Smooth muscle cell (in vitro differentiated cells): ENCODE measurements around the gene MRPS27. TPM values are rescaled to one million over a fixed set of nuclear protein-coding genes. Genes with fewer than 3 reads are reported as not detected.

ENCODE experiments used
- DNase-seq: peaks from one replicate; lab custom pipeline; 2025; ENCODE audit not compliant: unreplicated experiment; lab: John Stamatoyannopoulos, UW
- H2AFZ ChIP-seq: fragments of 200-600 bp; sonication (generic); 2 replicates; pipeline ENCODE4 v1.6.0; 2016; ENCODE audit warnings: antibody characterized with exemption, low read depth, mild to moderate bottlenecking
- H3F3A ChIP-seq: fragments of 200-600 bp; sonication (generic); 2 replicates; pipeline ENCODE4 v1.6.0; 2017; ENCODE audit warnings: antibody characterized with exemption, low read depth
- H3K27ac ChIP-seq: fragments of 200-600 bp; sonication (generic); 2 replicates; pipeline ENCODE4 v1.5.1; 2016; ENCODE audit warnings: low read depth, mild to moderate bottlenecking
- H3K27me3 ChIP-seq: fragments of 200-600 bp; sonication (generic); 2 replicates; pipeline ENCODE4 v1.6.1; 2016; ENCODE audit warnings: low read depth, mild to moderate bottlenecking
- H3K36me3 ChIP-seq: fragments of 200-600 bp; sonication (generic); 2 replicates; pipeline ENCODE4 v1.5.1; 2016; ENCODE audit warnings: low read depth
- H3K4me1 ChIP-seq: fragments of 200-600 bp; sonication (generic); 2 replicates; pipeline ENCODE4 v1.5.1; 2016; ENCODE audit warnings: low read depth
- H3K4me2 ChIP-seq: fragments of 200-600 bp; sonication (generic); 2 replicates; pipeline ENCODE4 v1.6.0; 2016; ENCODE audit warnings: mild to moderate bottlenecking
- H3K4me3 ChIP-seq: fragments of 200-600 bp; sonication (generic); 2 replicates; pipeline ENCODE4 v1.5.1; 2016; ENCODE audit warnings: mild to moderate bottlenecking
- H3K79me2 ChIP-seq: fragments of 200-600 bp; sonication (generic); 2 replicates; pipeline ENCODE4 v1.6.0; 2016; ENCODE audit warnings: low read depth, mild to moderate bottlenecking
- H3K9ac ChIP-seq: fragments of 200-600 bp; sonication (generic); 2 replicates; pipeline ENCODE4 v1.6.0; 2016; ENCODE audit warnings: low read depth
- H3K9me3 ChIP-seq: fragments of 200-600 bp; sonication (generic); replicated peaks from 2 replicates; pipeline ENCODE4 v1.5.1; 2016; ENCODE audit warnings: low read depth
- H4K20me1 ChIP-seq: fragments of 200-600 bp; sonication (generic); 2 replicates; pipeline ENCODE4 v1.6.0; 2016; ENCODE audit warnings: low read depth
- CTCF ChIP-seq: fragments of 200-600 bp; sonication (generic); IDR thresholded peaks from 2 replicates; pipeline ENCODE4 v1.5.1; 2017; ENCODE audit warnings: borderline replicate concordance, mild to moderate bottlenecking, antibody characterized with exemption; ENCODE audit not compliant: insufficient read depth, poor library complexity, severe bottlenecking
- WGBS: methylation state at CpG from one replicate; pipeline ENCODE4 v1.1.7; 2016; ENCODE audit warnings: low lambda C conversion rate; 5-methylcytosine and 5-hydroxymethylcytosine counted together
- polyA plus RNA-seq: library from polyadenylated mRNA; unstranded; fragments of >200 nt; fragmentation: Nextera tagmentation; extraction: Ambion mirVana; gene quantifications from 2 replicates; pipeline ENCODE4 v1.2.1, GENCODE V29; 2016
- total RNA-seq: library from RNA; depleted of rRNA; stranded (reverse); fragments of >200 nt; gene quantifications from 2 replicates; pipeline ENCODE4 v1.2.3, GENCODE V29; 2014

The MRPS27 gene
- total and polyA plus RNA-seq, 2 experiments from 2014 or later: 36.7 to 38.3 TPM

DNA sequence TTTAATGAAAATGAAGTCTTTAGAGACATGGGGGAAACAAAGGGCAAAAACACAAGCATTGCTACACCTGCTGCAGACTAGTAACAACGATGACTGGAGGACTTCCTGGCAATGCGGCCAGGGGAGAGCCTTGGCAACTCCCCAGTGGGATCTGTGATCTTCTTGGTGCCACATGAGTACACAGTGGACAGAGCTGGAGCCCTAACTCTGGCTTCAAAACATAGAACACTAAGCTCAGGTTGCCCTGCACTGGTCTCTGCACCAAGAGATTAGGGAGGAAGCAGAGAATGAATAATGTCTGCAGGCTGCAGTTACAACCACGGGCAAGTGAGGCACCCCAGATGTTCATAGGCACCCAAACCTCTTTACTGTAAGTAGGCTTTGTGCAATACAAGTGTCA is 91.1 kb downstream of the MRPS27 start:
- H3K4me1 ChIP-seq: peaks cover 17% of the 10 kb centered on the region
- DNase-seq: no peak
- no peak for TF ChIP-seq CTCF
- peaks cover 20% of the 10 kb centered on the region for H3F3A ChIP-seq
- no peaks in the 10 kb centered on the region for H3K9me3 ChIP-seq
- H3K79me2 ChIP-seq: no peaks in the 10 kb centered on the region
- no peak overlapping the region for H3K27ac ChIP-seq
- no peaks in the 10 kb centered on the region for H3K36me3 ChIP-seq
- H3K4me2 ChIP-seq: no peak overlapping the region
- H3K4me3 ChIP-seq: no peak overlapping the region
- H2AFZ ChIP-seq: no peak overlapping the region
- H4K20me1 ChIP-seq: peaks cover 7% of the 10 kb centered on the region
- no peaks in the 10 kb centered on the region for H3K27me3 ChIP-seq
- no peak overlapping the region for H3K9ac ChIP-seq
- whole genome bisulfite sequencing: 90% methylated on average over 3 of the region's 3 CpGs

GRCh38 chr5:72226950-72227349 is 93.1 kb downstream of the MRPS27 start:
- Histone ChIP-seq H4K20me1 (peaks cover under 1% of the 10 kb centered on the region), H3K36me3 (peaks cover 4% of the 10 kb centered on the region), H3K4me1 (peaks cover 6% of the 10 kb centered on the region), H3K4me2 (no peak overlapping the region), H2AFZ (no peak overlapping the region), H3K9me3 (no peaks in the 10 kb centered on the region), H3K27ac (no peak overlapping the region), H3K79me2 (no peaks in the 10 kb centered on the region), H3K4me3 (no peak overlapping the region), H3F3A (peaks cover 5% of the 10 kb centered on the region), H3K9ac (no peak overlapping the region), H3K27me3 (no peaks in the 10 kb centered on the region)
- TF ChIP-seq CTCF: no peak
- WGBS: 58% methylated on average over 2 of the region's 2 CpGs
- no peak for DNase-seq

GRCh38 chr5:72225741-72226140 is 94.3 kb downstream of the MRPS27 start:
- Histone ChIP-seq H2AFZ (no peak overlapping the region), H3K9me3 (no peaks in the 10 kb centered on the region), H4K20me1 (no peaks in the 10 kb centered on the region), H3K4me2 (no peak overlapping the region), H3K36me3 (peaks cover 4% of the 10 kb centered on the region), H3F3A (no peaks in the 10 kb centered on the region), H3K79me2 (no peaks in the 10 kb centered on the region), H3K27me3 (no peaks in the 10 kb centered on the region), H3K27ac (no peak overlapping the region), H3K9ac (no peak overlapping the region), H3K4me1 (no peaks in the 10 kb centered on the region), H3K4me3 (no peak overlapping the region)
- no peak for TF ChIP-seq CTCF
- 100% methylated on average over 3 of the region's 3 CpGs for WGBS
- no peak for DNase-seq

DNA sequence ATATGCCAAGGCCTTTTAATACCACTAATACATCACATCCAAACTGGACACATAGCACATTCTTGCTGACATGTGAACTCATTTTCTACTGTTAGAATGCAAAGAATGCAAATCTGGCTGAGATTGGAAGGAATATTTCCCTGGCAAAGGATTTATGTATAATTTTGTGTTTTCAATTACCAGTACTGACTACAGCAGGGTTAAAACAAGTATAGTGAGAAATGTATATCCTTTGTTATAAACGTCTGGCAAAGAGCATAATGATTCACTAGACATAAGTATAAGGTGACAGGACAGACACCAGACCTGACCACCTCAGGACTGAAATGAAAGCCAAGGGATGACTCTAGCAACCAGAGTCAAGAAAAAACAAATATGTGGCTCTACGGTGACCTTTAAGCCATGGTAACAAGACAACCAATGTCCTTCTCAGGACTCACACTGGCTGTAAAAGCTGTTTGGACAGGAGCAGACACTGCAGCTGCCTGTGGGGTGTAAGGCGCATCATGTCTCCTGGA is 95.0 kb downstream of the MRPS27 start:
- Histone ChIP-seq H3K27me3 (no peaks in the 10 kb centered on the region), H3F3A (no peaks in the 10 kb centered on the region), H3K4me1 (no peaks in the 10 kb centered on the region), H3K4me2 (no peak overlapping the region), H2AFZ (no peak overlapping the region), H3K9ac (no peak overlapping the region), H3K79me2 (no peaks in the 10 kb centered on the region), H3K27ac (no peak overlapping the region), H4K20me1 (no peaks in the 10 kb centered on the region), H3K36me3 (peaks cover 11% of the 10 kb centered on the region), H3K4me3 (no peak overlapping the region), H3K9me3 (no peaks in the 10 kb centered on the region)
- TF ChIP-seq CTCF: no peak
- no peak for DNase-seq
- WGBS: 76% methylated on average over 3 of the region's 3 CpGs
